ENCODE results near the gene ECEL1.

The ECEL1 gene

DNA sequence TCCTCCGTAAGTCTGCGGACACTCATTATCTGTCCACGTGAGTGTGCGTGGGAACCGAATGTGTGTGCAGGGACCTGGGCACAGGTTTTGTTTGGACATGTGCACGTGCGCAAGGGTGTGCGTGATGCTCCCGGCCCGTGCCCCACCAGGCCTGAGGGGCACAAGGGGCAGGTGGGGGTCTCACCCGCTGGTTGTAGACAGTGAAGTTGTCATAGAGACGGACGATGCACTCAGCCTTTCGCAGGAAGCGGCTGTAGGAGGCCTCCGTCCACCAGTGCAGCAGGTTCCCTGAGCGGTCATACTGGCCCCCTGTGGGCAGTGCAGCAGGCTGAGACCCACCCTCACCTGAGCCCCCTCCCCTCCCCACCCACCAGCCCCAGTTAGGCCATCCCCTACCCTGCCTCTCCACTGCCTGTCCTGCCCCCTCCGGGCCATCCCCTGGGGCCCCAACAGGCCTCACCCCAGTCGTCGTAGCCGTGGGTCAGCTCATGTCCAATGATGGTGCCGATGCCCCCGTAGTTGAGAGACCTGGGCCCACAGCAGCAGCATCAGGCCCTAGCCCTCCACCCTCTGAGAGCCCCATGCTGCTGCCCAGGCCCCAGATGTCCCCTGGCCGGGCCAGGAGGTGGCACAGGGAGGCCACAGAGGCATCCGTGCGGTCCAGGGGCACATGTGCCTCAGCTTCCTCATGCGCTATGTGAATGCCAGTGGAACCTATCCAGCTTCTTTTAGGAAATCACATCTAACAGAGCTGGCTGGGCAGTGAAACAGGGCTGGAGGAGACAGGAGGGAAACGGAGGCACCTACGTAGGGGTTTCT, 6.1 kb downstream of the ECEL1 start:
- no peak for DNase-seq (ENCODE audit: low spot score)
- no peak for TF ChIP-seq CTCF (IDR thresholded peaks at IDR 0.05; ENCODE audit: borderline replicate concordance, control extremely low read depth, extremely low read depth, insufficient read depth, missing control alignments)

GRCh38 chr2:232480201-232481190, 7.1 kb downstream of the ECEL1 start:
- no peak for DNase-seq (ENCODE audit: low spot score)
- no peak for TF ChIP-seq CTCF (IDR thresholded peaks at IDR 0.05; ENCODE audit: borderline replicate concordance, control extremely low read depth, extremely low read depth, insufficient read depth, missing control alignments)
- in situ Hi-C loops (cut with MboI; ENCODE audit: low sequenced_read_pairs, unreplicated experiment): no loop called here

More for the DNA sequence above, 6.1 kb downstream of the ECEL1 start:
- in situ Hi-C loops (cut with MboI; ENCODE audit: low sequenced_read_pairs, unreplicated experiment): no loop called here

DNA sequence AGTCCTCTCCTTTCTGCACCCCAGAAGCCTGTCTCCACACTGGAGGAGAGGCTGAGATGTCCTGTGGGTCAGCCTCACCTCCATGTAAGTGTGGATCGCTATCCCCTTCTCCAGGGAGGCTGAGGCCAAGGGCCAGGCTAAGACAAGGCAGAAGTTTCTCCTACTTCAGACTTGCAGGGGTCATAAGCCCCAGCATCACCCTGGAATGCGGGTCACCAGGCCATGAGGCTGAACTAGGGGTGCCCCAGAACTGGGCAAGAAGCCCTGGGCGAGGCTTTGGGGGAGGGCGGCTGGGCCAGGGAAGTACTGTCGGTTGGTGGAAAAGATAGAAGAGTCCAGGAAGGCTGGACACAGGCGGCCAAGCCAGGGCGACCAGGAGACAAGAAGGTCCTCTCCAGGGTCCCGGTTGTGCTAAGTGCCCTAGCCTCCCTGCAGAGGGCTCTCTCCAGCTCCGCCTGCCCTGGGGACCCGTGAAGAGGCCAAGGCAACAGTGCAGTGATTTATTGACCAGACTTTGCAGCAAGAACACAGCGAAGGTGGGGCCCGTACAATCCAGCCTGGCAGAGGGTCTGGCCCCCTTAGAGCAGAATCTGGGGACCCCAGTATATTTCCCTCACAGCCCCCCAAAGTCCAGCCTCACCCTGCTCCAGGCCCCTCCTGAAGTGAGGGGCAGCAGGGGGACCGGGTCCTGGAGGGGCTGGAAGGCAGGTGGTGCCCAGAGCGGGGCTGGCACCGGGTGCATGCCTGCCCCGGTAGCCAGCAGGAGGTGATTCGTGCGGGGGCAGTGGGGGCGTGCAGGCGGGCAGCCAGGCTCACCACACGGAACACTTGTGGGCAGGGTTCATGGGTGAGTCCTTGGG, 8.1 kb downstream of the ECEL1 start:
- TF ChIP-seq CTCF (IDR thresholded peaks at IDR 0.05; ENCODE audit: borderline replicate concordance, control extremely low read depth, extremely low read depth, insufficient read depth, missing control alignments): no peak
- in situ Hi-C loops (cut with MboI; ENCODE audit: low sequenced_read_pairs, unreplicated experiment): no loop called here
- DNase-seq (ENCODE audit: low spot score): no peak

DNA sequence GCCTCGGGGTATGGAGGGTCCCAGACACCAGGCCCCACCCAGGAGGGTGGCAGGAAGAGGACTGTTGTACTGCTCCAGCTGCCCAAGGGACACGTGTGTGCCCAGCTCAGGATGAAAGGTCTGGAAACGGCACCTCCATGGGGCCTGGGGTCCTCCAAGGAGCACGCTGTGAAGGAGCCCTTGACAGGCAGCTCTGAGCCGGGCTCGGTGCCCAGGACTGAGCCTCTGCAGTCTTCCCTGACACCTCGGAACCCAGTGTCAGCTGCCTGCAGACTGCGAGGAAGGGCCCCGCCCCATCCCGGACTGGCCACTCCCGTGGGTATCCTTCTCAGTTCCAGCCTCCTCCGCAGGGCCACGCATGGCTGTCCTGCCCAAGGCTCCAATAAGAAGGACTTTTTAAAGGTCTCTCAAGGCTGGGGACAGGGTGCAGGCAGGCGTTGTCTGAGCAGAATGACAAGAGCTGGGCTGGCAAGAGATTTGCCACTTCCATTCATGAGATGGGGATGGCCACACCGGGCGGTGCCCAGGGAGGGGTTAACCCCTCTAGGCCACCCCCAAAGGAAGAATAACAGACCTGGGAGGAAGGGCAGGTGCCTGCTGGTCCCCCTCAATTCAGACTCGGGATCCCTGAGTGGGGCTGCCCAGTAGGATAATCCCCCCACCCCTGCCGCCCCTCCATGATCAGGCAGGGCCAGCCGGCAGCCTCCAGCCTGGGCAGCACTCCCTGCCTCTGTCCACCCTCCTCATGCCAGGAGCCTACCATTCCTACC, 8.9 kb downstream of the ECEL1 start:
- no peak for DNase-seq (ENCODE audit: low spot score)
- in situ Hi-C loops (cut with MboI; ENCODE audit: low sequenced_read_pairs, unreplicated experiment): no loop called here
- TF ChIP-seq CTCF (IDR thresholded peaks at IDR 0.05; ENCODE audit: borderline replicate concordance, control extremely low read depth, extremely low read depth, insufficient read depth, missing control alignments): no peak

DNA sequence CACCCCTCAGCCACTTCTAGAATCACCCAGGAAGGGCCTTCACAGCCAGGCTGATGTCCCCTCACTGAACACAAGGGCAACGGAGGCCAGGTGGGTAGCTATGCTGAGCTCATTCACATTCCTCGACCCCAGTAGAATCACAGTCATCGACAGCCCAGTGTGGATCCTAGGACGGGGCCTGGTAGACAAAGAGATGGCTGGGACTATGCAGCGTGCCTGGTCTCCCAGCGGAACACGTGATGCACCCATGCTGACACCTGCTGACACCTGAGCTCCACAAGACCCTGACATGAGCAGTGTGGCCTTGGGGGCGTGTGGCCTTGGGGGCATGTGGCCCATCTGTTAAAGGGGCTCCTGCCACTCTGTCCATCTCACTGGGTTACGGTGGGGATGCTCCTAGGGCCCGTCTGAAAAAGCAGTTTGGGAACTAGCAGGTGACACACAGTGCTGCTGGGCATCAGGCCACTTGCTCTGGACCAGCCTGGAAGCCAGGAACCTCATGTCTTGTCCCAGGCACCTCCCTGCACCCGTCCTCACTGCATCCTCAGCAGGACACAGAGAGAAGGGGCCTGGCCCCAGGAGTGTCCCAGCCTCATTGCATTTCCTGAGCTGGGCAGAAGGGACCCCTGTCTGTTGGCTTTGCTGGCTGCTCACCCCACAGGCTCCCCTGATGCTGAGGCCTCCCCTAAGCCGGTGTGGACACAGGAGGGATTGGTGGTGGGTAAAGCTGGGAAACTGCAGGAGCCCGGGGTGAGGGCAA, 9.7 kb downstream of the ECEL1 start:
- TF ChIP-seq CTCF (IDR thresholded peaks at IDR 0.05; ENCODE audit: borderline replicate concordance, control extremely low read depth, extremely low read depth, insufficient read depth, missing control alignments): no peak
- DNase-seq (ENCODE audit: low spot score): no peak
- in situ Hi-C loops (cut with MboI; ENCODE audit: low sequenced_read_pairs, unreplicated experiment): no loop called here

Data from GM13976 (cell line).